Breast epithelium (tissue), 3 donors: ENCODE measurements around the gene NFIX.

Experiments used
- POLR2A ChIP-seq: fragments of 450-650 bp; IDR thresholded peaks from one replicate; pipeline ENCODE4 v1.6.1; 2016; ENCODE audit warnings: antibody characterized with exemption, mild to moderate bottlenecking, moderate library complexity
- TF ChIP-seq, protein P1 (sequence below), 3 donors: fragments of 450-650 bp; IDR thresholded peaks; one replicate each; pipeline ENCODE4 v1.5.1; 2016 to 2017; ENCODE audit warnings: antibody characterized with exemption in 3 of 3, mild to moderate bottlenecking in 3 of 3, moderate library complexity in 3 of 3

DNA sequence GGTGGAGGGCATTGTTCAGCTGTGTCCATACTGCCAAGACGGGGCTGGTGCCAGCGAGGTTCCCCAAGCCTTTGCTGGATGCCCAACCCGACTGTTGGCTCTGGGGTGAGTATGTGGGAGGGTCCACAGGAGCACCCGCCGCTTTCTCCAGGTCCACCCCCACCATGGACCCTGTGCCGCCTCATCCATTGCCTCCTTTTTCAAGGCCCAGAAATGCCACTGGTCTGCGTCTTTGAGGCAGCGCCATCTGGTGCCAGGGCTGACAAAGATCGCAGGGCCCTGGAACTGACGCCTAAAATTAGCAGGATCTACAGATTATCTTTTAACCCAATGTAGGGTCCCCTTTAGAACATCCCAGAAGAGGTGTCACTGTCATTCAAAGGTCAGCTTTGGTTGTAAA is 34.6 kb downstream of the NFIX start:
- TF ChIP-seq, protein P1, sequence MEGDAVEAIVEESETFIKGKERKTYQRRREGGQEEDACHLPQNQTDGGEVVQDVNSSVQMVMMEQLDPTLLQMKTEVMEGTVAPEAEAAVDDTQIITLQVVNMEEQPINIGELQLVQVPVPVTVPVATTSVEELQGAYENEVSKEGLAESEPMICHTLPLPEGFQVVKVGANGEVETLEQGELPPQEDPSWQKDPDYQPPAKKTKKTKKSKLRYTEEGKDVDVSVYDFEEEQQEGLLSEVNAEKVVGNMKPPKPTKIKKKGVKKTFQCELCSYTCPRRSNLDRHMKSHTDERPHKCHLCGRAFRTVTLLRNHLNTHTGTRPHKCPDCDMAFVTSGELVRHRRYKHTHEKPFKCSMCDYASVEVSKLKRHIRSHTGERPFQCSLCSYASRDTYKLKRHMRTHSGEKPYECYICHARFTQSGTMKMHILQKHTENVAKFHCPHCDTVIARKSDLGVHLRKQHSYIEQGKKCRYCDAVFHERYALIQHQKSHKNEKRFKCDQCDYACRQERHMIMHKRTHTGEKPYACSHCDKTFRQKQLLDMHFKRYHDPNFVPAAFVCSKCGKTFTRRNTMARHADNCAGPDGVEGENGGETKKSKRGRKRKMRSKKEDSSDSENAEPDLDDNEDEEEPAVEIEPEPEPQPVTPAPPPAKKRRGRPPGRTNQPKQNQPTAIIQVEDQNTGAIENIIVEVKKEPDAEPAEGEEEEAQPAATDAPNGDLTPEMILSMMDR (IDR thresholded peaks at IDR 0.05), result peak in 1 of 3 donors; percentile 65
- TF ChIP-seq POLR2A, result no peak
